Uterus (tissue), 4 donors: Measurements from ENCODE around the gene PIGN. TPM values are rescaled to one million over a fixed set of nuclear protein-coding genes. Genes with fewer than 3 reads are reported as not detected.
A peak's percentile ranks its signal among the peaks of the same experiment; 100 is the strongest.

ENCODE experiments used
- DNase-seq, 2 donors: peaks; one replicate each; pipeline ENCODE4 v3.0.0-alpha.2; 2019 to 2020
- H3K27ac ChIP-seq, 2 donors: fragments of 200-600 bp; sonication (generic); 1 replicate in 1 of 2; 2 replicates in 1 of 2; pipeline ENCODE4 v1.5.1; 2016 to 2018
- H3K27me3 ChIP-seq, 2 donors: fragments of 200-600 bp; sonication (generic); one replicate each; pipeline ENCODE4 v1.5.1; 2018 to 2019; ENCODE audit warnings: control low read depth in 1 of 2
- H3K36me3 ChIP-seq, 2 donors: fragments of 200-600 bp; sonication (generic); one replicate each; pipeline ENCODE4 v1.5.1; 2019; ENCODE audit warnings: control low read depth in 1 of 2
- H3K4me1 ChIP-seq, 2 donors: fragments of 200-600 bp; sonication (generic); one replicate each; pipeline ENCODE4 v1.5.1; 2018 to 2019; ENCODE audit warnings: control low read depth in 1 of 2
- H3K4me3 ChIP-seq, 2 donors: fragments of 200-600 bp; sonication (generic); 1 replicate in 1 of 2; 2 replicates in 1 of 2; pipeline ENCODE4 v1.5.1; 2018 to 2019; ENCODE audit warnings: mild to moderate bottlenecking in 1 of 2
- H3K9me3 ChIP-seq, 2 donors: fragments of 200-600 bp; sonication (generic); one replicate each; pipeline ENCODE4 v1.5.1; 2019; ENCODE audit warnings: control low read depth in 1 of 2
- POLR2A ChIP-seq, 2 donors: fragments of 450-650 bp; IDR thresholded peaks; one replicate each; pipeline ENCODE4 v1.6.1; 2016; ENCODE audit warnings: antibody characterized with exemption in 2 of 2, mild to moderate bottlenecking in 1 of 2, moderate library complexity in 1 of 2
- intact Hi-C: fragments of 100-400 bp; cut with DNase I; formaldehyde crosslinking; loops from one replicate; pipeline ENCODE4 v1.15.1; 2023; ENCODE audit warnings: low total_unique reads
- total RNA-seq, 4 donors: library from RNA; depleted of rRNA in 3 of 4; stranded (reverse); fragments of >200 nt in 3 of 4; gene quantifications; one replicate each; pipeline versions ENCODE4 v1.1.0 to v1.2.4, GENCODE V29; 2014 to 2023
- TF ChIP-seq, protein P1 (sequence below), 4 experiments: fragments of 200-600 bp in 2 of 4; fragments of 450-650 bp in 2 of 4; sonication (generic) in 2 of 4; IDR thresholded peaks; one replicate each; pipeline ENCODE4 v1.5.1; 2016 to 2019; ENCODE audit warnings: antibody characterized with exemption in 4 of 4, mild to moderate bottlenecking in 2 of 4, moderate library complexity in 1 of 4
- donor health status: DM: yes; HTN: yes; CAD: no.

The PIGN gene
- total RNA-seq, 4 donors from 2014 or later = 11.5 to 86.7 (median 30.2) TPM

DNA sequence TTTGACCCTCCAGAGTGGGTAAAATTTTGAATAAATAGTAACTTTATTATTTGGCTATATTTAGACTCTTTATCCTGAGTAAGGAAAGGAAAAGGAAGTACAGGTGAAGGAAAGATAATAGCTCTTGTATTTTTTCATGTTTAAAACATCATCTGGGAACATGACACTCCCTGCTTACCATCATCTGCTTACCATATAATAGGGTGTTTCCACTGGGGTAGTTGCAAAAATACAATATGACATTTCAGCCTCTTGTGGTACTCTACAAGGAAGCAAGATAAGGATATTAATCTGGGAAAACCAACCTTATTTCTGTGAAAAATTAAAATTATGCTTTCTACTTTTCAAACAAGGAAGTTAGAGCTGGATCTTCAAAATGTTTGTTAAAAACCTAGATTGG is 10.1 kb upstream of the PIGN start:
- H3K4me3 ChIP-seq = no peak overlapping the region
- no peak for DNase-seq
- no peak overlapping the region for H3K27ac ChIP-seq
- TF ChIP-seq, protein P1, sequence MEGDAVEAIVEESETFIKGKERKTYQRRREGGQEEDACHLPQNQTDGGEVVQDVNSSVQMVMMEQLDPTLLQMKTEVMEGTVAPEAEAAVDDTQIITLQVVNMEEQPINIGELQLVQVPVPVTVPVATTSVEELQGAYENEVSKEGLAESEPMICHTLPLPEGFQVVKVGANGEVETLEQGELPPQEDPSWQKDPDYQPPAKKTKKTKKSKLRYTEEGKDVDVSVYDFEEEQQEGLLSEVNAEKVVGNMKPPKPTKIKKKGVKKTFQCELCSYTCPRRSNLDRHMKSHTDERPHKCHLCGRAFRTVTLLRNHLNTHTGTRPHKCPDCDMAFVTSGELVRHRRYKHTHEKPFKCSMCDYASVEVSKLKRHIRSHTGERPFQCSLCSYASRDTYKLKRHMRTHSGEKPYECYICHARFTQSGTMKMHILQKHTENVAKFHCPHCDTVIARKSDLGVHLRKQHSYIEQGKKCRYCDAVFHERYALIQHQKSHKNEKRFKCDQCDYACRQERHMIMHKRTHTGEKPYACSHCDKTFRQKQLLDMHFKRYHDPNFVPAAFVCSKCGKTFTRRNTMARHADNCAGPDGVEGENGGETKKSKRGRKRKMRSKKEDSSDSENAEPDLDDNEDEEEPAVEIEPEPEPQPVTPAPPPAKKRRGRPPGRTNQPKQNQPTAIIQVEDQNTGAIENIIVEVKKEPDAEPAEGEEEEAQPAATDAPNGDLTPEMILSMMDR (IDR thresholded peaks at IDR 0.05) = no peak
- TF ChIP-seq POLR2A (IDR thresholded peaks at IDR 0.05) = no peak
- peaks cover 0 to 4% of the 10 kb centered on the region in 2 donors for H3K4me1 ChIP-seq
- H3K27me3 ChIP-seq = no peaks in the 10 kb centered on the region
- no peaks in the 10 kb centered on the region for H3K9me3 ChIP-seq
- intact Hi-C loops = no loop called here
- H3K36me3 ChIP-seq = no peaks in the 10 kb centered on the region

DNA sequence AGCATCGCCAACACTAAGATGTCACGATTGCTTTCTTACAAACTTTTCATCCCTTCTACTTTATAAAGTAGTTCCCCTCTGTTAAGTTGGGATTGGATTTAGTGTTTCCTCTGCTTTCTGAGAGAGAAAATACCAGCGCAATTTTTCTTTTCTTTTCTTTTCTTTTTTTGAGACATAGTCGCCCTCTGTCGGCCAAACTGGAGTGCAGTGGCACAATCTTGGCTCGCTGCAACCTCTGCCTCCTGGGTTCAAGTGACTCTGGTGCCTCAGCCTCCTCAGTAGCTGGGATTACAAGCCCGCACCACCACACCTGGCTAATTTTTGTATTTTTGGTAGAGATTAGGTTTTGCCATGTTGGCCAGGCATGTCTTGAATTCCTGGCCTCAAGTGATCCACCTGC is 9.2 kb upstream of the PIGN start:
- intact Hi-C loops = no loop called here
- no peak overlapping the region for H3K27ac ChIP-seq
- TF ChIP-seq POLR2A (IDR thresholded peaks at IDR 0.05) = no peak
- TF ChIP-seq, protein P1 (IDR thresholded peaks at IDR 0.05) = no peak

DNA sequence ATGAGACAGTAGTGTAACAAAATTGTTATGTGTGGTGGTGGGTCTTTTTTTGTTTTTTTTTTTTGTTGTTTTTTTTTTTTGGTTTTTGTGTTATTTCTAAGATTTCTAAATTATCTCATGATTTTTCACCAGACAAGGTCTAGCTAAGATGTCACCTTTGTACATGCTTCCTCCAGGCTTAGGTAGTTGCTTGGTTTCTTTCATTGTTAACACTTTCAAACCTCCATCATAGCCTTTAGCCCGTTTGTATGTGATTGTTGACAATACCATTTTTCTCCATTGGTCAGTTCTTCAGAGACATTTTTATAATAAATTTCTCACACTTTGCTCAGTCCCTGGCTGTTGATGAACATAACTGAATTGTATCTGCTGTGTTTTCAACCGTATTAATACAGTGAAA is 2.4 kb upstream of the PIGN start:
- TF ChIP-seq POLR2A (IDR thresholded peaks at IDR 0.05) = no peak
- TF ChIP-seq, protein P1 (IDR thresholded peaks at IDR 0.05) = no peak
- no peak overlapping the region for H3K27ac ChIP-seq
- H3K4me3 ChIP-seq = no peak overlapping the region
- intact Hi-C loops = no loop called here
- H3K36me3 ChIP-seq = no peaks in the 10 kb centered on the region
- H3K9me3 ChIP-seq = no peaks in the 10 kb centered on the region
- peaks cover 3 to 9% of the 10 kb centered on the region in 2 donors for H3K4me1 ChIP-seq
- no peaks in the 10 kb centered on the region for H3K27me3 ChIP-seq
- DNase-seq = no peak

More for the DNA sequence above, 9.2 kb upstream of the PIGN start:
- Histone ChIP-seq H3K9me3 (no peaks in the 10 kb centered on the region), H3K27me3 (no peaks in the 10 kb centered on the region), H3K36me3 (no peaks in the 10 kb centered on the region), H3K4me3 (no peak overlapping the region), H3K4me1 (peaks cover 0 to 4% of the 10 kb centered on the region in 2 donors)
- no peak for DNase-seq

DNA sequence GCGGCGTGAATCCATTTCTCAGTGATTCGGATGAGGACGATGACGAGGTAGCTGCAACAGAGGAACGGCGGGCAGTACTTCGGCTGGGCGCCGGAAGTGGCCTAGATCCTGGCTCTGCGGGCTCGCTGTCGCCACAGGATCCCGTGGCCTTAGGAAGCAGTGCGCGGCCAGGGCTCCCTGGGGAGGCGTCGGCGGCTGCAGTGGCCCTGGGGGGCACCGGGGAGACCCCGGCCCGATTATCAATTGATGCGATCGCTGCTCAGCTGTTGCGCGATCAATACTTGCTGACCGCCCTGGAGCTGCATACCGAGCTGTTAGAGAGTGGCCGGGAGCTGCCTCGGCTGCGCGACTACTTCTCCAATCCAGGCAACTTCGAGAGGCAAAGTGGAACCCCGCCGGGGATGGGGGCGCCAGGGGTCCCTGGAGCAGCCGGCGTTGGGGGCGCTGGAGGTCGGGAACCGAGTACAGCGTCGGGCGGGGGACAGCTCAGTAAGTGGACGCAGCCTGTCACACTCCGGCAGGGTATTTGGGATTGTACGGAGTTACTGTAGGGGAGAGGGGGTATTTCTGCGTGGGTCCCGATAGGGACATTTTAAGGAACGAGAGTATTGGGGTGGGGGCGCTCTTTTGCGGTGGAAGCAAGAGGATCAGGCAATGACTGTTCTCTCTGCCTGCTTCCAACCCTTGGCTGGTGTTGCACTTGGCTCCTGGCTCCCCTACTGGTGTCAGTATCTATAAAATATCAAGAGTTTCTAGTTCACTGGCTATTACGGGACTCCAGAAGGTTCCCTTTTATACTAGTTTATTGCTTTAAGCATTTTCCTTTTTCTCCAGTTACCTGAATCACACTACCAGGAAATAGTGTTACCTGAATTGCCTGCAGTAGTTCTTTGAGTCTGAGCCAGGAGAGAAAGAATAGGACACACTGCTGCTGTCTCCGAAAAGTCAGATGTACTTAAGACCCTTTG is 971 bp upstream of the PIGN start:
- Histone ChIP-seq H3K9me3 (no peaks in the 10 kb centered on the region), H3K36me3 (no peaks in the 10 kb centered on the region), H3K4me1 (peaks cover 0 to 9% of the 10 kb centered on the region in 2 donors), H3K27ac (peak overlapping the region; percentile 39 to 61), H3K4me3 (peak overlapping the region; percentile 93 to 94), H3K27me3 (no peaks in the 10 kb centered on the region)
- no peak for TF ChIP-seq POLR2A (IDR thresholded peaks at IDR 0.05)
- TF ChIP-seq, protein P1 (IDR thresholded peaks at IDR 0.05) = no peak
- intact Hi-C loops = no loop called here
- DNase-seq = peak in 1 of 2 donors; percentile 17

DNA sequence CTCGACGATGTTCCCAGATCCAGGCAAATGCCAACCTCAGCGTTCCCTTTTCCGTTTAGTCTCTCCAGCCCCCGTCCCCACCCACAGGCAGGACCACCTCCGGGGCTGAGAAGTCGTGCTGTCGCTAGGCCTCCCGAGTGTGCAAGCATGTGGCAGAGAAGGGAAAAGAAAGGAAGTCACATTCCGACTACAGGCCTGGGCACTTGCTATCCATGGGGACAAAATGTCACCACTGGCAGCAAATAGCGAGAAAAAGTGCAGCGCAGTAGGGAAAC is 420 bp downstream of the PIGN start:
- TF ChIP-seq POLR2A (IDR thresholded peaks at IDR 0.05) = no peak
- TF ChIP-seq, protein P1 (IDR thresholded peaks at IDR 0.05) = no peak
- peak overlapping the region; percentile 93 to 94 for H3K4me3 ChIP-seq

More for the DNA sequence above, 420 bp downstream of the PIGN start:
- intact Hi-C loops = no loop called here
- DNase-seq = no peak
- no peaks in the 10 kb centered on the region for H3K27me3 ChIP-seq
- H3K27ac ChIP-seq = peak overlapping the region; percentile 61 to 77
- no peaks in the 10 kb centered on the region for H3K9me3 ChIP-seq
- no peaks in the 10 kb centered on the region for H3K36me3 ChIP-seq
- peaks cover 0 to 9% of the 10 kb centered on the region in 2 donors for H3K4me1 ChIP-seq
